HG02588 (cell line): ENCODE data around the gene CTU2.
"Not testable (repeated sequence)": the region's sequence is repeated elsewhere in the genome, so short reads cannot be mapped to it uniquely, and the experiment has no call there.

Experiments used
- ATAC-seq: cut with Tn5 transposase; IDR thresholded peaks from one replicate; pipeline ENCODE4 v1.9.1; 2021; ENCODE audit warnings: mild to moderate bottlenecking, moderate library complexity; ENCODE audit not compliant: unreplicated experiment

Gene CTU2

GRCh38 chr16:88706229-88706964 is at the start of gene CTU2, which contains the start of gene RNF166:
TSS of gene CTU2 (plus strand) at chr16:88706503. CDS start at chr16:88706531, 28 bp downstream.
TSS of gene RNF166 (minus strand) at chr16:88706408. CDS start at chr16:88706325, 83 bp downstream.
- peak; percentile 67 for ATAC-seq

GRCh38 chr16:88657371-88657770 is 48.9 kb upstream of the CTU2 start:
- no peak for ATAC-seq

GRCh38 chr16:88658714-88659113 is 47.6 kb upstream of the CTU2 start:
- ATAC-seq, result no peak

- no peak for ATAC-seq
These were observed 47.1 kb upstream of the CTU2 start for GRCh38 chr16:88659160-88659559.

- ATAC-seq, result no peak
These were observed 44.8 kb upstream of the CTU2 start for GRCh38 chr16:88661468-88661867.

GRCh38 chr16:88662222-88662842 is 44.0 kb upstream of the CTU2 start:
- ATAC-seq, result no peak

GRCh38 chr16:88662843-88663606 is 43.3 kb upstream of the CTU2 start, which contains the start of gene MVD:
TSS of gene MVD (minus strand) at chr16:88663091. CDS start at chr16:88663080, 11 bp downstream.
- ATAC-seq, result peak; percentile 91

- ATAC-seq, result no peak
These were observed 41.2 kb upstream of the CTU2 start for GRCh38 chr16:88665148-88665547.

- ATAC-seq, result no peak
These were observed 40.7 kb upstream of the CTU2 start for GRCh38 chr16:88665570-88665969.

GRCh38 chr16:88667461-88667860 is 38.8 kb upstream of the CTU2 start:
- ATAC-seq, result no peak

- ATAC-seq, result not testable (repeated sequence)
These were observed 36.8 kb upstream of the CTU2 start for GRCh38 chr16:88669493-88669892.

GRCh38 chr16:88669980-88670379 is 36.3 kb upstream of the CTU2 start:
- no peak for ATAC-seq

GRCh38 chr16:88671806-88672205 is 34.5 kb upstream of the CTU2 start:
- no peak for ATAC-seq

- ATAC-seq, result no peak
These were observed 33.5 kb upstream of the CTU2 start for GRCh38 chr16:88672776-88673175.

- ATAC-seq, result no peak
These were observed 32.5 kb upstream of the CTU2 start for GRCh38 chr16:88673716-88674379.

- ATAC-seq, result no peak
These were observed 29.6 kb upstream of the CTU2 start for GRCh38 chr16:88676502-88677242.

- ATAC-seq, result no peak
These were observed 28.6 kb upstream of the CTU2 start for GRCh38 chr16:88677721-88678120.

- ATAC-seq, result no peak
These were observed 27.9 kb upstream of the CTU2 start for GRCh38 chr16:88678224-88678979.

GRCh38 chr16:88680554-88681083 is 25.7 kb upstream of the CTU2 start:
- no peak for ATAC-seq
